UCSD-AML1 (cell line): ENCODE results near the gene AGAP9.
"Not testable (repeated sequence)": the region's sequence is repeated elsewhere in the genome, so short reads cannot be mapped to it uniquely, and the experiment has no call there.

Source experiments
- DNase-seq: peaks from one replicate; lab custom pipeline; 2025; ENCODE audit not compliant: unreplicated experiment; lab: John Stamatoyannopoulos, UW

Gene AGAP9

GRCh38 chr10:47523475-47523874 lies at the start of gene AGAP9:
Gene AGAP9, minus strand, starts transcription at chr10:47523638. Its CDS starts 112 bp downstream, at chr10:47523526.
- DNase-seq = not testable (repeated sequence)

GRCh38 chr10:47571138-47571912 lies 47.9 kb upstream of the AGAP9 start:
- not testable (repeated sequence) for DNase-seq

DNA sequence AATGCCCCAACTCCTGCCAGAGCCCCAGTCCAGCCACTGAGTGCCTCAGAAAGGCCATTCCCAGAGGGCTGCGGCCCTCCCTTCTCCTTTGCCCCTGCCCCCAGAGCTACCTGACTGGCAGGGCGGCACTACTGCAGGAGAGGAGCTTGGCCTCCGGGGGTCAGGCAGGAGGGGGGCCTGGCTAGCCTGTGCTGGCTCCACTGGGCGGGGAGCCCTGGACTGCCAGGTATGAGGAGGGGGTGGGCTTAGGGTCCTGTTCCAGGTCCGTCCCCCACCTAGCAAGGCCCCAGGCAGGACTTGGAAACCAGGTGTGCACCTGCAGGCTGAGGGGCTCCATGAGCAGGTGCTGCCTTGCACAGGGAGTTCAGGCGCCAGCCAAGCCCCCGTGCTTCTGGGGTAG lies 43.3 kb upstream of the AGAP9 start:
- not testable (repeated sequence) for DNase-seq

DNA sequence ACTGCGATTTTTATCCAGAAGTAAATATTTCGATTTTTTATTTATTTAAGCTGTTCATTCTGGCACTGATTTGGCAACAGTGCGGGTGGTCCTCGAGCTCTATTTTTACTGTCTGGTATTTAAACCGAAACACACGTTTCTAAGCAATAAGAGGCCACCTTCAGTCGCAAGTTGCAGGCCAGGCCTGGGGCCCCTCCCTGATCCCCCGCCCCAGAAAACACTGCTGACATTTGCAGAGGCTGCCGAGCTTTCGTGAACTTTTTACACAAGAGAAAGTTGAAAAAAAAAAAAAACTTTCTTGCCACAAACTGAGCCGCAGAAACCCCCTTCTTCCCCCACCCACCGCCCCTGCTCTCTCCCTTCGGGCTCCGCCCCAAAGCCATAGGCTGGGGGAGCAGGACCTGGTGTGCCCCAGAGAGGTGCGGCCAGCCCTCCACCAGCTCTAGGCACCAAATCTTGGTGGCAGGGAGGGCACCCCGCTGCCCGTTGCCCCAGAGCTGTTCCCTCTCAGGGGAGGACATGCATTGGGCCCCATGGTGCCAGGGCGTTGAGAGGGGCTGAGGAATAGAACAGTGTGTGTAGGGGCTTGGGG lies 42.8 kb upstream of the AGAP9 start:
- not testable (repeated sequence) for DNase-seq

GRCh38 chr10:47565517-47565920 lies 42.1 kb upstream of the AGAP9 start:
- DNase-seq = not testable (repeated sequence)

DNA sequence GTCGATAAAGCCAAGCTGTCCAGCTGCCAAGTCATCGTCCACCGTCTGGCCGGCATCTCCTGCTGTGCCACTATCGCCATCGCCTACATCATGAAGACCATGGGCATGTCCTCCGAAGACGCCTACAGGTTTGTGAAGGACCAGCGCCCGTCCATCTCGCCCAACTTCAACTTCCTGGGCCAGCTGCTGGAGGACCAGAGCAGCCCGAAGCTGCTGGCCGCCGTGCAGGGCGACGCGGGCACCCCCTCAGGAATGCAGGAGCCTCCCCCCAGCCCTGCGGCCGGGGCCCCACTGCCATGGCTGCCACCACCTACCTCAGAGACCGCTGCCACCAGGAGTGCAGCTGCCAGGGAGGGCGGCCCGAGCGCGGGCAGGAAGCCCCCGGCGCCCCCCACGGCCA lies 41.5 kb upstream of the AGAP9 start:
- not testable (repeated sequence) for DNase-seq

GRCh38 chr10:47564318-47564717 lies 40.9 kb upstream of the AGAP9 start:
- not testable (repeated sequence) for DNase-seq

DNA sequence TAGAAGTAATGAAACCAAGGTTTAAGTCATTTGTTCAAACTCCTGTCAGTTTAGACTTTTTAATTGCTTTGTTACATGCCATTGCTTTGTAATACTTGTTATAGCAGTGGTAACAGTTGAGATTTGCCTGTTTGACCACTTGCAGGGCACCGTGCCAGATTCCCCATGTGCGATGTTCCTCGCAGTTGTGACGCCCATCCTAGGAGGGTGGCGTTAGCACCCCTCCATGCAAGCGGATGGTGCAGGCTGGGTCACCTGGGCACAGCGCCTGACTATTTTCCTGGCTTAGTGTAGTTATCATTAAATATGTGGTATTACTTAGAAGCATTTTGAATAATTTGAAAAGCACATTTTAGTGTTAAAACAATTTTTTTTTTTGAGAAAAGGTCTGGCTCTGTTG lies 37.0 kb upstream of the AGAP9 start:
- not testable (repeated sequence) for DNase-seq

GRCh38 chr10:47559718-47560308 lies 36.4 kb upstream of the AGAP9 start:
- not testable (repeated sequence) for DNase-seq

DNA sequence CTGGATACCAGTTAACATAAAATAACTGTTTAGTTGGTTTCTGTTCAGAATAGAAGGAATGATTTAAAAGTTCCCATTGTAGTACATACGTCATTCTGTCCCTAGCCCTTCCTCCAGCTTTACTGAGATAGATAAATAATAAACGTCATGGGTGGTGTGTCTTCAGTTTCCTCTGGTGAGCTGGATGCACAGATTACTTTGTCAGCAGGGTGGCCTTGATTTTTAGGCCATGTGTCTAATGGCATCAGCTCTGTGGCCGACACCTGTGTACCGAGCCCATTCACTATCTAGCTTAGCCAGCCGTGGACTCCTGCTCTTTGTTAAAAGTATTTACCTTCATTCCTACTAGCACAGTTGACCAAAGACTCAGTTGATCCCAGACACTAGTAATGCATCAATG lies 34.7 kb upstream of the AGAP9 start:
- not testable (repeated sequence) for DNase-seq

- DNase-seq = not testable (repeated sequence)
Observed at GRCh38 chr10:47557616-47558015, 34.2 kb upstream of the AGAP9 start.

DNA sequence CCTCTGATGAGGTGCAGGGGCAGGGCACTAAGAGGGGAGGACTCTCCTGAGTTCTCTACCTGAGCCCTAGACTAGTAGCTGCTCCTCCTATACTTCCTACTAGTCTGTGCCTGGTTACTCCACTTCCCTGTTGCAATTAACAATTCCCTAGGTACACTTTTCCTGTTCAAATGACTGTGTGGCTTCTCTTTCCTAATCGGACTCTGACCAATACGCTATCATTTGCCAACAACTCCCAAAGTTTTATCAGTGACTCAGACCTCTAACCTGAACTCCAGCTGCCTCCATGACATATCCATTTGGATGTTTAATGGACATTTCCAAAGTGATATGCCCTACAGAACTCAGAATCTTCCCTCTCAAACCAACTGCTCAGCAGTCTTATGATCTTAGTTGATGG lies 31.9 kb upstream of the AGAP9 start:
- not testable (repeated sequence) for DNase-seq

- not testable (repeated sequence) for DNase-seq
Observed at GRCh38 chr10:47554552-47554951, 31.1 kb upstream of the AGAP9 start.

- DNase-seq = not testable (repeated sequence)
Observed at GRCh38 chr10:47553860-47554247, 30.4 kb upstream of the AGAP9 start.

- DNase-seq = peak; percentile 85
Observed at GRCh38 chr10:47553214-47553859, 29.9 kb upstream of the AGAP9 start.

DNA sequence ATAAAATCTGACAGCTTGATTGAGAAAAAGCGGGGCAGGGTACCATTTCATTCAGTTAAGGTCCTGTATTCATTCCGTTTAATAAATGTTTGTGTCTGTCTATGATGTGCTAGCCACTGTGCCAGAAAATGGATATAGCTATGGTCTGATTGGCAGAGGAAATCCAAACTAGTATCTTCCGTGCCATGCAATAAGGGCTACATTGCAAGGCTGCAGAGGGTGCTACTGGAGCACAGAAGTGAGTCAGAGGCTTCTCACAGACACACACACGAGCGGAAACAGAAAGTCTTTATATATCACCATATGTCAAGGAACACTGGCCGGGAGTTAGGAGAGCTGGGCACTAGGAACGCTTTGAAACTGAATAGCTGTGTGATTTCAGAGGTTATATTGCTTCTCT lies 29.3 kb upstream of the AGAP9 start:
- DNase-seq = peak; percentile 16

DNA sequence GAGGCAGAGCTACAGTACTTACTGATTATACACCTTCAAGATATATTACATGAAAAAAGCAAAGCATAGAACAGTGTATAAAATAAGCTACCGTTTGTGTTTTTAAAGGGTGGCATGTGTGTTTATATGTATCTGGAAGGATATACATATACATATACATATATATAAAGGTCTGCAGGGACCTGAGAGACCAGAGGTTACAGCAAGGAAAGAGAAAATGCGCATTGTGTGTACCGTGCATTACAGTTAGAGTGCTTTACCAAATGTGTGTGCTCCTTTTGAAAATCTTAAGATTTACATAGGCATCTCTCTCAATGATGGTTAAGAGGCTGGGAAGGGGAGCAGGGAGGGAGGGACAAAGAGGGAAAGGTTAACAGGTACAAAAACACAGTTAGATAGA lies 23.8 kb upstream of the AGAP9 start:
- DNase-seq = not testable (repeated sequence)

DNA sequence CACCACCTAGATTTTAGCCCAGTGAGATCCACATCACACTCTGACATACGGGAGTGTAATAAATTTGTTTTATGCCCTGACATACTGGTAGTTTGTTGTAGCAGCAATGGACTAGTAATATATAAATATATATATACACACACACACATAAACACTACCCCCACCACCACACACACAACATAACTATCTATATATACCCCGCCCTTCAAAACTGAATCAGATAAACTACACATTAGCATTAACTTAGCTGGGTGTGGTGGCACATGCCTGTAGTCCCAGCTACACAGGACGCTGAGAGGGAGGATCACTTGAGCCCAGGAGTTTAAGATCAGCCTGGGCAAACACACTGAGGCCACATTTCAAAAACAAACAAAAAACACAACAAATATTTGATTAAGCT lies 13.0 kb upstream of the AGAP9 start:
- not testable (repeated sequence) for DNase-seq

DNA sequence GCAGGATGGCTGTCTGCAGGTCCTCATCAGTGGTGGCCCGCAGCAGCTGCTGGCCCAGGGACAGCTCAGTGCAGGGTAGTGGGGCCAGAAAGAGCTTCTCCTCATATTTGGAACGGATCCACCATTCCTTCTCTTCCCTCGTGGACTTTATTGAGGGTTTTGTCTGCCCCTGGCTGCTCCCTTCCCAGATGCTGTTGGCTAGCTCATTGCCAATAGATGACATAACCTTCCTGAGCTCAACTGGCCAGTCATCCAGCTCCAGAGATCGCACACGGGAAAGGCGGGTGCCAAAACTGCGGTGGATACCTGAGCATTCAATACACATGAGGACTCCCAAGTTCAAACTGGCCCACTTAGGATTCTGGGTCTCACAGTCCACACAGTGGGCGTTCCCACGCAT lies 21.1 kb downstream of the AGAP9 start:
- DNase-seq = not testable (repeated sequence)

DNA sequence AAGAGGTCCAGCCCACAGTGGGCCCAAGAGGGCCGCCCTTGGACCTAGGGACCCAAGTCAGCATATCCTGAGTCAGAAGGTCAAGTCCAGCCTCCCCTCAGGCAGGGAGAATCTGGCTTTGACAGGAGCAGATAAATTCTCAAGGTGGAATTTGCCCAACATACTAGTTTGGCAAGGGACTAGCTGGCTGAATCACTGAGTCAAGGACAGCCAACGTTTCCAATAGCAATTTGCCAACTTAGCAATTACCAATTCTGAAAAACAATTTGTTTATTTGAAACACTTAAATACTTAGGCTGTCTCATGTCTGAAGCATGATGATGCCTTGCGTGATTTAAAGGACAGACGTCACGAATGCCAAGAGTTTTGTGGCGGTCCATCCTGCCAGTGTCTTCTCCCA lies 29.2 kb downstream of the AGAP9 start:
- DNase-seq = not testable (repeated sequence)

- DNase-seq = not testable (repeated sequence)
Observed at GRCh38 chr10:47491600-47491999, 31.8 kb downstream of the AGAP9 start, which contains the start of gene FAM25G. Gene FAM25G, minus strand, starts transcription at chr10:47491700. Its CDS starts 26 bp downstream, at chr10:47491674.
